Fibroblast of lung (primary cell): ENCODE data around the gene IL17REL. TPM values are rescaled to one million over a fixed set of nuclear protein-coding genes. Genes with fewer than 3 reads are reported as not detected.

Experiments used
- DNase-seq, 2 donors: peaks; one replicate each; pipeline versions ENCODE4 v3.0.0 to v3.0.0-alpha.2; 2010; ENCODE audit warnings: low read depth in 2 of 2
- H2AFZ ChIP-seq: 2 replicates; pipeline ENCODE4 v1.5.1; 2012; ENCODE audit warnings: low read length, control low read depth, inconsistent platforms
- H3K27ac ChIP-seq: 2 replicates; pipeline ENCODE4 v1.5.1; 2011; ENCODE audit warnings: low read length, control low read depth; ENCODE audit not compliant: insufficient read depth
- H3K27me3 ChIP-seq: 2 replicates; pipeline ENCODE4 v1.5.1; 2011; ENCODE audit warnings: mild to moderate bottlenecking, low read length; ENCODE audit not compliant: control insufficient read depth, insufficient read depth
- H3K36me3 ChIP-seq: 2 replicates; pipeline ENCODE4 v1.5.1; 2011; ENCODE audit warnings: low read length; ENCODE audit not compliant: control insufficient read depth, insufficient read depth
- H3K4me1 ChIP-seq: 2 replicates; pipeline ENCODE4 v1.5.1; 2011; ENCODE audit warnings: low read length; ENCODE audit not compliant: control insufficient read depth, insufficient read depth; ENCODE audit errors: extremely low read depth
- H3K4me2 ChIP-seq: 2 replicates; pipeline ENCODE4 v1.5.1; 2011; ENCODE audit warnings: low read length, control low read depth; ENCODE audit not compliant: insufficient read depth; ENCODE audit errors: extremely low read depth
- H3K4me3 ChIP-seq, 4 experiments: fragments of 200-600 bp in 1 of 4; sonication (generic) in 1 of 4; replicated peaks in 1 of 4; 2 replicates each; pipeline ENCODE4 v1.5.1; 2011 to 2016; ENCODE audit warnings: low read length in 4 of 4, low read depth in 3 of 4, mild to moderate bottlenecking in 3 of 4, control low read depth in 2 of 4, inconsistent platforms in 1 of 4, mixed read lengths in 1 of 4; ENCODE audit not compliant: insufficient read depth in 1 of 4; ENCODE audit errors: control extremely low read depth in 1 of 4
- H3K79me2 ChIP-seq: 2 replicates; pipeline ENCODE4 v1.5.1; 2012; ENCODE audit warnings: mild to moderate bottlenecking, low read length, inconsistent platforms; ENCODE audit not compliant: control insufficient read depth, insufficient read depth
- H3K9ac ChIP-seq: 2 replicates; pipeline ENCODE4 v1.5.1; 2011; ENCODE audit warnings: mild to moderate bottlenecking, low read length, control low read depth; ENCODE audit not compliant: insufficient read depth
- H3K9me3 ChIP-seq: 2 replicates; pipeline ENCODE4 v1.5.1; 2012; ENCODE audit warnings: low read depth, low read length; ENCODE audit not compliant: control insufficient read depth, insufficient read depth
- H4K20me1 ChIP-seq: 2 replicates; pipeline ENCODE4 v1.5.1; 2011; ENCODE audit warnings: low read length; ENCODE audit not compliant: control insufficient read depth, insufficient read depth; ENCODE audit errors: extremely low read depth
- EZH2 ChIP-seq: IDR thresholded peaks from 2 replicates; pipeline ENCODE4 v1.5.1; 2012; ENCODE audit warnings: low read length, control low read depth, mild to moderate bottlenecking; ENCODE audit errors: missing control alignments
- polyA plus RNA-seq, 2 donors: library from polyadenylated mRNA; depleted of rRNA in 1 of 2; stranded (reverse) in 1 of 2; unstranded in 1 of 2; fragments of >200 nt; gene quantifications; 2 replicates each; pipeline ENCODE4 v1.2.1, GENCODE V29; 2011 to 2012; ENCODE audit warnings: missing spikeins in 1 of 2
- total RNA-seq: library from RNA; depleted of rRNA; stranded (reverse); fragments of >200 nt; gene quantifications from 2 replicates; pipeline ENCODE4 v1.2.1, GENCODE V29; 2014
- TF ChIP-seq, protein P1 (sequence below), 2 donors: IDR thresholded peaks in 1 of 2; conservative IDR thresholded peaks in 1 of 2; 1 replicate in 1 of 2; 2 replicates in 1 of 2; pipeline ENCODE4 v1.5.1; 2011 to 2012; ENCODE audit warnings: low read length in 2 of 2, control low read depth in 1 of 2, inconsistent platforms in 1 of 2, low read depth in 1 of 2, mild to moderate bottlenecking in 1 of 2

The IL17REL gene
- total and polyA plus RNA-seq, 2 donors (not counting 1 experiment from before 2014, with no cell fraction given) = under 0.01 TPM; not detected in 1

DNA sequence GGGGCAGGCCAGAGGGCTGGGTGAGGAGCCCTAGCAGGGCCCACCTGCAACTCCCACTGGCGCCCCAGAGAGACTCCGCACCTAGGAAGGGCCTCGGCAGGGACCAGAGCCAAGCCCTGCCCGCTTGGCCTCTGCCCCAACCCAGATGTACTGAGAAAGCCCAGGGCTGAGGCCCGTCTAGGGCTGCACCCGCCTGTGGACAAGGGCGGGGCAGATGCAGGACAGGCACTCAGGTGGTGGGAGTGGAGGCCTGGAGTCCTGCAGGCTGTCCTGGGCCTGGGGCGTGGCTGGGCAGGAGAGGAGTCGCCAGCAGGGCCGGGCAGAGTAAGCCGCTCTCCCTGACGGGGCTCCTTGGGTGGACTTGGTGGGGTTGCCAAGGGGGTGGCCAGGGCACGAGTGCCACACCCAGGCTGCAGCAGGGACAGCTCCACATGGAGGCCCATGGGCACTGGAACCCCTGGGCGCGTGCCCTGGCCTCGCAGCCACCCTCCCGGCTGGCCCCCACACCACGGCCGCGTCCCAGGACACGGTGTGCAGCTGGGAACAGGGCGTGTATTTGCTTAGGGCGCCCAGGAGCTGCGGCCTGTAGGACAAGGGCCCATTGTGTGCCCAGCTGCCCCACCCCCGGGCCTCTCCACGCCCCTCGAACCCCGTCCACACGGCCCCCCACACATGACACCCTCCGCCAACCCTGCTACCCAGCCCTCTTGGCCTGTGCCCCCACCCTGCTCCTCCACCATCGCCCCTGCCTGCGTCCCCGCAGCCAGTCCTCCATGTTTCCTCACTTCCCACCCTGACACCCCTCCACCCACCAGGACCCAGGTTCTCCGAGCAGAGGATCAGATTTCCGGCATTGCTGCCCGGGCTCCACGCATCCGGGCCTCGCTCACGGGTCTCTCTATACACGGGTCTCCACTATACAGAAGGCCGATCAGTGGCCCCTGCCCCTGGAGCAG lies 63.3 kb downstream of the IL17REL start:
- no peak overlapping the region for H3K4me3 ChIP-seq
- no peak overlapping the region for H3K27ac ChIP-seq
- H3K9me3 ChIP-seq = no peaks in the 10 kb centered on the region
- DNase-seq = no peak
- H3K79me2 ChIP-seq = no peaks in the 10 kb centered on the region
- H4K20me1 ChIP-seq = no peaks in the 10 kb centered on the region
- no peaks in the 10 kb centered on the region for H3K36me3 ChIP-seq
- H3K4me1 ChIP-seq = peaks cover 14% of the 10 kb centered on the region
- no peak overlapping the region for H2AFZ ChIP-seq
- no peaks in the 10 kb centered on the region for H3K27me3 ChIP-seq
- no peak overlapping the region for H3K9ac ChIP-seq
- TF ChIP-seq EZH2 = no peak
- TF ChIP-seq, protein P1, sequence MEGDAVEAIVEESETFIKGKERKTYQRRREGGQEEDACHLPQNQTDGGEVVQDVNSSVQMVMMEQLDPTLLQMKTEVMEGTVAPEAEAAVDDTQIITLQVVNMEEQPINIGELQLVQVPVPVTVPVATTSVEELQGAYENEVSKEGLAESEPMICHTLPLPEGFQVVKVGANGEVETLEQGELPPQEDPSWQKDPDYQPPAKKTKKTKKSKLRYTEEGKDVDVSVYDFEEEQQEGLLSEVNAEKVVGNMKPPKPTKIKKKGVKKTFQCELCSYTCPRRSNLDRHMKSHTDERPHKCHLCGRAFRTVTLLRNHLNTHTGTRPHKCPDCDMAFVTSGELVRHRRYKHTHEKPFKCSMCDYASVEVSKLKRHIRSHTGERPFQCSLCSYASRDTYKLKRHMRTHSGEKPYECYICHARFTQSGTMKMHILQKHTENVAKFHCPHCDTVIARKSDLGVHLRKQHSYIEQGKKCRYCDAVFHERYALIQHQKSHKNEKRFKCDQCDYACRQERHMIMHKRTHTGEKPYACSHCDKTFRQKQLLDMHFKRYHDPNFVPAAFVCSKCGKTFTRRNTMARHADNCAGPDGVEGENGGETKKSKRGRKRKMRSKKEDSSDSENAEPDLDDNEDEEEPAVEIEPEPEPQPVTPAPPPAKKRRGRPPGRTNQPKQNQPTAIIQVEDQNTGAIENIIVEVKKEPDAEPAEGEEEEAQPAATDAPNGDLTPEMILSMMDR (conservative IDR thresholded peaks at IDR 0.05 in 1 of 2, IDR thresholded peaks at IDR 0.05 in 1 of 2; ENCODE audit: low read depth in 1 of 2, low read length in 2 of 2) = no peak
- H3K4me2 ChIP-seq = no peak overlapping the region

DNA sequence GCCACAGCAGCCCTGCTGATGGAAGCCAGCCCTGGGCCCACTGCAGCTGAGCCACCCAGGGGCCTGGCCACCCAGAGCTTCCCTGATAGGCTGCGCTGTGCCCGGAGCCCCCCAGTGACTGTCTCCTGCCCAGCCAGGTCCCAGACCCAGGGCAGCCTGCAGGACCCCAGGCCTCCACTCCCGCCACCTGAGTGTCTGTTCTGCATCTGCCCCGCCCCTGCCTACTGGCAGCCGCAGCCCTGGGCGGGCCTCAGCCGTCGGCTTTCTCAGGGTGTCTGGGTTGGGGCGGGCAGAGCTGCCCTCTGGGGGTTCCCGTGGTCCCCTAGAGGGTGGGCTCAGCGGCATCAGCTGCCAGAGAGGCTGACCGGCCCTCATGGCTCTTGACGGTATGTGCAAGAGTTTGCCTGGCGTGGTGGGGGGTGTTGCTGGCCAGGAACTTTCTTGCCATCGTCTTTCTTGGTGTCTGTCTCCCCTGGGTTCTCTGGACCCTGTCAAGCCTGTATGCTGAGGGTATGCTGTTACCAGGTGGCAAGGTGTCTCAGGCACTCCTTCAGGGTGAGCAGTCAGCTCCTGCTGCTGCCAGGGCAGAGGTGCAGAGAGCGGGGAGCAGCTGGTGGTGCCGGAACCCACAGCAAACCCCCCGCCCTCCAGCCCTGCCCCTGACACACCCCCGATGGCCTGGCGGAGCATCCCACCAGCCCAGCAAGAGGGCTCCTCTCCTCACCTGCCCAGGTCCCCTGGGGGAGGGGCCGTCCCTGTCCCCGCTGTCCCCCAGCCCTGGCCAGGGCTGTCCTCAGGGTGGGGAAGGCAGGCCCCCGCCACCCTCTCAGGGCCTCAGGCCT lies 64.2 kb downstream of the IL17REL start:
- Histone ChIP-seq H4K20me1 (no peaks in the 10 kb centered on the region), H3K9me3 (no peaks in the 10 kb centered on the region), H3K27ac (no peak overlapping the region), H2AFZ (no peak overlapping the region), H3K36me3 (no peaks in the 10 kb centered on the region), H3K4me1 (peaks cover 14% of the 10 kb centered on the region), H3K9ac (no peak overlapping the region), H3K27me3 (no peaks in the 10 kb centered on the region), H3K79me2 (no peaks in the 10 kb centered on the region), H3K4me2 (no peak overlapping the region), H3K4me3 (no peak overlapping the region)
- TF ChIP-seq, protein P1 (conservative IDR thresholded peaks at IDR 0.05 in 1 of 2, IDR thresholded peaks at IDR 0.05 in 1 of 2; ENCODE audit: low read depth in 1 of 2, low read length in 2 of 2) = no peak
- no peak for TF ChIP-seq EZH2
- no peak for DNase-seq

DNA sequence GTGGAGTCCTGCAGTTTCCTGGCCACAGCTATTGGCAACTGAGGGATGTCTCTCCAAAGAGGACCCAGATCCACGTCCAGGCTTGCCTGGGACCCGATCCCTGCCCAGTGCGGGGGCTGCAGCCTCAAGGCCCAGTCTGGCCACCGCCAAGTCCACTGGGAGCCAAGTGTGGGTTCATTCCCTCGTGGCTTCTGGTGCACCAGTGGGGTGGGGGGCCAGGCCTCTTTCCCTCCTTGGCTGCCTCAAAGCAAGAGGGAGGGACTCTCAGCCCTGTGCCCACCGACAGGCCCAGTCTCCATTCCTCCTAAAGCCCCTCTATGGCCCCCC lies 65.3 kb downstream of the IL17REL start:
- H3K27ac ChIP-seq = no peak overlapping the region
- H3K4me3 ChIP-seq = no peak overlapping the region
- no peak for DNase-seq
- no peaks in the 10 kb centered on the region for H3K36me3 ChIP-seq
- no peak overlapping the region for H3K9ac ChIP-seq
- no peak overlapping the region for H3K4me2 ChIP-seq
- H3K9me3 ChIP-seq = no peaks in the 10 kb centered on the region
- no peaks in the 10 kb centered on the region for H3K79me2 ChIP-seq
- H2AFZ ChIP-seq = no peak overlapping the region
- no peak for TF ChIP-seq EZH2
- TF ChIP-seq, protein P1 (conservative IDR thresholded peaks at IDR 0.05 in 1 of 2, IDR thresholded peaks at IDR 0.05 in 1 of 2; ENCODE audit: low read depth in 1 of 2, low read length in 2 of 2) = no peak
- H4K20me1 ChIP-seq = no peaks in the 10 kb centered on the region
- no peaks in the 10 kb centered on the region for H3K27me3 ChIP-seq
- H3K4me1 ChIP-seq = peaks cover 8% of the 10 kb centered on the region
